ENCODE data around the gene LAMC3.
"Not testable (repeated sequence)": the region's sequence is repeated elsewhere in the genome, so short reads cannot be mapped to it uniquely, and the experiment has no call there.

Gene LAMC3

DNA sequence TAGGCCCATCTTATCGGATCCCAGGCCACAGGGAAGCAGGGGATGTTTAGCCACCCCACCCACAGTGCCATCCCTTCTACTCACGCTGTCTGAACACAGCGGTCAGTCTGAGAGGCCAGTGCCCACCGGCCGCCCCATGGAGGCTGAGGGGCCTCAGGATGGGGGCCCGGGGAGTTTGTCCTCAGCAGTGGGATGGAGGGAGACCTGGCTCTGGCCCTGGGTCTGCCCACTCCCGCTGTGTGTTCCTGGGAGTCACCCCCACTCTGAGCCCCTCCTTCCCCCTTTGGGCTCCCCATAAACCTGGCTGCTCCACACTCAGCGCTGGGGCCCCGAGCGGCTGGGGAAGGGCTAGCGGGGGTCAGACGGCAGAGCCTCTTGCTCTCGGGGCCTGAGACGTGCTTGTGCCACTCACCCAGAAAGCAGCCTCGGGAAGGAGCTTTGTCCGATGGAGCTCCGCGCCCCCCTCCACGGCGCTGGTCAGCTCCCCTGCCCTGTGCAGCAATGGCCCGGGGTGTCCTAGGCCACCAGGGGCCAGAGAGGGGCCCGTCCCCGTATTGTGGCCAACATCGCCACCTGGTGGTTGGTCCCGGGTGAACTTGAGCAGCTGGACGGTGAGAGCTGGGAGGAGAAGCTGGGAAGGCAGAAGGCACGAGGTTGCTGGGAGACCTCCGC, 10.9 kb upstream of the LAMC3 start:
- in situ Hi-C loops (cut with MboI; ENCODE audit: low sequenced_read_pairs, unreplicated experiment), result no loop called here
- TF ChIP-seq, protein P1, sequence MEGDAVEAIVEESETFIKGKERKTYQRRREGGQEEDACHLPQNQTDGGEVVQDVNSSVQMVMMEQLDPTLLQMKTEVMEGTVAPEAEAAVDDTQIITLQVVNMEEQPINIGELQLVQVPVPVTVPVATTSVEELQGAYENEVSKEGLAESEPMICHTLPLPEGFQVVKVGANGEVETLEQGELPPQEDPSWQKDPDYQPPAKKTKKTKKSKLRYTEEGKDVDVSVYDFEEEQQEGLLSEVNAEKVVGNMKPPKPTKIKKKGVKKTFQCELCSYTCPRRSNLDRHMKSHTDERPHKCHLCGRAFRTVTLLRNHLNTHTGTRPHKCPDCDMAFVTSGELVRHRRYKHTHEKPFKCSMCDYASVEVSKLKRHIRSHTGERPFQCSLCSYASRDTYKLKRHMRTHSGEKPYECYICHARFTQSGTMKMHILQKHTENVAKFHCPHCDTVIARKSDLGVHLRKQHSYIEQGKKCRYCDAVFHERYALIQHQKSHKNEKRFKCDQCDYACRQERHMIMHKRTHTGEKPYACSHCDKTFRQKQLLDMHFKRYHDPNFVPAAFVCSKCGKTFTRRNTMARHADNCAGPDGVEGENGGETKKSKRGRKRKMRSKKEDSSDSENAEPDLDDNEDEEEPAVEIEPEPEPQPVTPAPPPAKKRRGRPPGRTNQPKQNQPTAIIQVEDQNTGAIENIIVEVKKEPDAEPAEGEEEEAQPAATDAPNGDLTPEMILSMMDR (IDR thresholded peaks at IDR 0.05; ENCODE audit: borderline replicate concordance, control extremely low read depth, extremely low read depth, insufficient read depth, missing control alignments), result peak; percentile 55
- peak; percentile 87 for DNase-seq (ENCODE audit: low spot score)

GRCh38 chr9:130998597-130999244, 10.3 kb upstream of the LAMC3 start:
- DNase-seq (ENCODE audit: low spot score), result no peak
- TF ChIP-seq, protein P1 (IDR thresholded peaks at IDR 0.05; ENCODE audit: borderline replicate concordance, control extremely low read depth, extremely low read depth, insufficient read depth, missing control alignments), result no peak
- in situ Hi-C loops (cut with MboI; ENCODE audit: low sequenced_read_pairs, unreplicated experiment), result no loop called here

GRCh38 chr9:130999245-130999623, 9.7 kb upstream of the LAMC3 start:
- in situ Hi-C loops (cut with MboI; ENCODE audit: low sequenced_read_pairs, unreplicated experiment), result no loop called here
- DNase-seq (ENCODE audit: low spot score), result no peak

GRCh38 chr9:131000526-131000925, 8.4 kb upstream of the LAMC3 start:
- in situ Hi-C loops (cut with MboI; ENCODE audit: low sequenced_read_pairs, unreplicated experiment); DNase-seq (ENCODE audit: low spot score): not testable (repeated sequence)

More at GRCh38 chr9:130999245-130999623, 9.7 kb upstream of the LAMC3 start:
- TF ChIP-seq, protein P1 (IDR thresholded peaks at IDR 0.05; ENCODE audit: borderline replicate concordance, control extremely low read depth, extremely low read depth, insufficient read depth, missing control alignments), result no peak

- no peak for DNase-seq (ENCODE audit: low spot score)
- TF ChIP-seq, protein P1 (IDR thresholded peaks at IDR 0.05; ENCODE audit: borderline replicate concordance, control extremely low read depth, extremely low read depth, insufficient read depth, missing control alignments), result no peak
- in situ Hi-C loops (cut with MboI; ENCODE audit: low sequenced_read_pairs, unreplicated experiment), result no loop called here
Measured at GRCh38 chr9:131001021-131001420, 8.0 kb upstream of the LAMC3 start.

DNA sequence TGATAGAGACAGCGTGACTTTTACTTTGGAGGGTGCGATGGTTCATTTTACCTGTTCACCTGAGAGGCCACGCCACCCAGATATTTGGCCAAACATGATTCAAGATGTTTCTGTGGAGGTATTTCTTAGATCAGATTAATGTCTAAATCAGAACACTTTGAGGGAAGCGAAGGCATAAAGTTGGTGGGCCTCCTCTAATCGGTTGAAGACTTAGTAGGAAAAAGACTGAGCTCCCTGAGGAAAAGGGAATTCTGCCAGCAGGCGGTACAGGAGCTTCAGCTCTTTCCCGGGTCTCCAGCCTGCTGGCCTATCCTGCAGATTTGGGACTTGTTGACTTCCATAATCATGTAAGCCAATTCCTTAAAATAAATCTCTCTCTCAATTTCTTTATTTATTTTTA, 7.0 kb upstream of the LAMC3 start:
- in situ Hi-C loops (cut with MboI; ENCODE audit: low sequenced_read_pairs, unreplicated experiment), result no loop called here
- TF ChIP-seq, protein P1 (IDR thresholded peaks at IDR 0.05; ENCODE audit: borderline replicate concordance, control extremely low read depth, extremely low read depth, insufficient read depth, missing control alignments), result no peak
- DNase-seq (ENCODE audit: low spot score), result no peak

DNA sequence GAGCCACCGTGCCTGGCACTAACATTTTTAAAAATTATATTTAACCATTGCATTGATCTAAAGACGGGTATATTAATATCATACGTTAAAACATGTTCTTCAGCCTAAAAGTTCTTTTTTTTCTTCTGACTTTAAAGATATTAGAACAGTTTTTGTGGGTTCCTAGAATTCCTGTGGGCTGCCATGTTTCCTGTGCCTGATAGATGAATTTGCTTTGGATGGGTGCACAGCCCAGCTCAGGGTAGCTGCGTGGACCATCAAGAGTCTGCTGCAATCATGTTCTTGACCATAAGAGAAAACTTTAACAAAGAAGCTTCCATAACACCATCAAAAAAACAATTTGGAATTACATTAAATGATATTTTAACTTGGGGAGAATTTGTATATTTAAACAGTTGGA, 2.4 kb upstream of the LAMC3 start:
- TF ChIP-seq, protein P1 (IDR thresholded peaks at IDR 0.05; ENCODE audit: borderline replicate concordance, control extremely low read depth, extremely low read depth, insufficient read depth, missing control alignments), result no peak
- DNase-seq (ENCODE audit: low spot score), result no peak
- in situ Hi-C loops (cut with MboI; ENCODE audit: low sequenced_read_pairs, unreplicated experiment), result no loop called here
